ENCODE results near the gene TNFRSF13B.

- TF ChIP-seq CTCF (IDR thresholded peaks at IDR 0.05) (no peak), POLR2A (IDR thresholded peaks at IDR 0.05) (no peak)
Observed at GRCh38 chr17:16926061-16926511, 45.8 kb downstream of the TNFRSF13B start.
